Measurements from ENCODE around the gene CHRNB4.
A peak's percentile ranks its signal among the peaks of the same experiment; 100 is the strongest.

CHRNB4 gene

GRCh38 chr15:78641102-78641748 is at the start of gene CHRNB4:
TSS of gene CHRNB4 (minus strand) at chr15:78641210. CDS start at chr15:78641133, 77 bp downstream.
- no peak for TF ChIP-seq GATA3 (IDR thresholded peaks at IDR 0.05; ENCODE audit: low read depth, low read length)
- no peak; the same call in 1 of the 2 replicates for TF ChIP-seq GATA2 (IDR thresholded peaks at IDR 0.05; ENCODE audit: low read depth, low read length)

- no peak for TF ChIP-seq GATA2 (IDR thresholded peaks at IDR 0.05; ENCODE audit: low read depth, low read length)
- TF ChIP-seq GATA3 (IDR thresholded peaks at IDR 0.05; ENCODE audit: low read depth, low read length), result no peak
These were observed 48.6 kb upstream of the CHRNB4 start for GRCh38 chr15:78689626-78690025.

GRCh38 chr15:78685925-78686324 is 44.9 kb upstream of the CHRNB4 start:
- TF ChIP-seq GATA2 (IDR thresholded peaks at IDR 0.05; ENCODE audit: low read depth, low read length), result no peak
- TF ChIP-seq GATA3 (IDR thresholded peaks at IDR 0.05; ENCODE audit: low read depth, low read length), result no peak

GRCh38 chr15:78685159-78685921 is 44.3 kb upstream of the CHRNB4 start:
- TF ChIP-seq GATA2 (IDR thresholded peaks at IDR 0.05; ENCODE audit: low read depth, low read length) (no peak), GATA3 (IDR thresholded peaks at IDR 0.05; ENCODE audit: low read depth, low read length) (no peak)

GRCh38 chr15:78684657-78685056 is 43.6 kb upstream of the CHRNB4 start:
- TF ChIP-seq GATA2 (IDR thresholded peaks at IDR 0.05; ENCODE audit: low read depth, low read length) (no peak), GATA3 (IDR thresholded peaks at IDR 0.05; ENCODE audit: low read depth, low read length) (no peak)

GRCh38 chr15:78682693-78683410 is 41.8 kb upstream of the CHRNB4 start:
- TF ChIP-seq GATA3 (IDR thresholded peaks at IDR 0.05; ENCODE audit: low read depth, low read length) (no peak), GATA2 (IDR thresholded peaks at IDR 0.05; ENCODE audit: low read depth, low read length) (no peak)

GRCh38 chr15:78682004-78682651 is 41.1 kb upstream of the CHRNB4 start:
- TF ChIP-seq GATA2 (IDR thresholded peaks at IDR 0.05; ENCODE audit: low read depth, low read length) (no peak), GATA3 (IDR thresholded peaks at IDR 0.05; ENCODE audit: low read depth, low read length) (no peak)

- TF ChIP-seq GATA3 (IDR thresholded peaks at IDR 0.05; ENCODE audit: low read depth, low read length), result no peak
- TF ChIP-seq GATA2 (IDR thresholded peaks at IDR 0.05; ENCODE audit: low read depth, low read length), result peak; percentile 58; the same call in 1 of the 2 replicates
These were observed 40.4 kb upstream of the CHRNB4 start for GRCh38 chr15:78681281-78682003.

GRCh38 chr15:78680431-78681075 is 39.5 kb upstream of the CHRNB4 start:
- no peak for TF ChIP-seq GATA3 (IDR thresholded peaks at IDR 0.05; ENCODE audit: low read depth, low read length)
- TF ChIP-seq GATA2 (IDR thresholded peaks at IDR 0.05; ENCODE audit: low read depth, low read length), result no peak

- no peak for TF ChIP-seq GATA3 (IDR thresholded peaks at IDR 0.05; ENCODE audit: low read depth, low read length)
- no peak for TF ChIP-seq GATA2 (IDR thresholded peaks at IDR 0.05; ENCODE audit: low read depth, low read length)
These were observed 38.1 kb upstream of the CHRNB4 start for GRCh38 chr15:78679089-78679511.

- TF ChIP-seq GATA2 (IDR thresholded peaks at IDR 0.05; ENCODE audit: low read depth, low read length), result no peak
- TF ChIP-seq GATA3 (IDR thresholded peaks at IDR 0.05; ENCODE audit: low read depth, low read length), result no peak
These were observed 35.6 kb upstream of the CHRNB4 start for GRCh38 chr15:78676424-78677110.

GRCh38 chr15:78675617-78676360 is 34.8 kb upstream of the CHRNB4 start:
- TF ChIP-seq GATA2 (IDR thresholded peaks at IDR 0.05; ENCODE audit: low read depth, low read length), result no peak
- no peak for TF ChIP-seq GATA3 (IDR thresholded peaks at IDR 0.05; ENCODE audit: low read depth, low read length)
